HFFc6 (cell line): Measurements from ENCODE around the gene ZBTB49. TPM values are rescaled to one million over a fixed set of nuclear protein-coding genes. Genes with fewer than 3 reads are reported as not detected.
A peak's percentile ranks its signal among the peaks of the same experiment; 100 is the strongest.
"Not testable (repeated sequence)": the region's sequence is repeated elsewhere in the genome, so short reads cannot be mapped to it uniquely, and the experiment has no call there.

Experiments used
- DNase-seq: peaks from one replicate; pipeline ENCODE4 v3.0.0-alpha.2; 2018
- H3K27ac Mint-ChIP-seq: 2 replicates; pipeline ENCODE4 v1.8.0; 2020; ENCODE audit warnings: mild to moderate bottlenecking, mixed read lengths
- H3K27me3 Mint-ChIP-seq: 2 replicates; pipeline ENCODE4 v1.8.0; 2021; ENCODE audit warnings: mild to moderate bottlenecking, moderate library complexity, mixed read lengths; ENCODE audit not compliant: insufficient read depth
- H3K36me3 Mint-ChIP-seq: 2 replicates; pipeline ENCODE4 v1.8.0; 2021; ENCODE audit warnings: low read depth, mixed read lengths
- H3K4me1 Mint-ChIP-seq: 2 replicates; pipeline ENCODE4 v1.8.0; 2020; ENCODE audit warnings: low read depth, mixed read lengths
- H3K4me3 Mint-ChIP-seq: 2 replicates; pipeline ENCODE4 v1.8.0; 2020; ENCODE audit warnings: mild to moderate bottlenecking, moderate library complexity, mixed read lengths
- H3K9me3 Mint-ChIP-seq: 2 replicates; pipeline ENCODE4 v1.8.0; 2020; ENCODE audit warnings: mild to moderate bottlenecking, mixed read lengths
- CTCF ChIP-seq: fragments of 200-600 bp; sonication (generic); IDR thresholded peaks from 2 replicates; pipeline ENCODE4 v1.5.0; 2021; ENCODE audit warnings: antibody characterized with exemption, mild to moderate bottlenecking
- total RNA-seq, 6 experiments: library from RNA; stranded (reverse); fragmentation: NEBNext Ultra II Directional; extraction: Animal tissue kit (Norgen Biotek cat#: 25700); gene quantifications; 2 replicates in 1 of 6; 3 replicates in 5 of 6; pipeline ENCODE4 v1.2.3, GENCODE V29; 2021

ZBTB49 gene
- total RNA-seq, 6 experiments from 2014 or later = 2.5 to 3.2 (median 3.0) TPM

- Mint-ChIP-seq H3K36me3 (peaks cover 10% of the 10 kb centered on the region), H3K4me3 (no peak overlapping the region), H3K4me1 (peaks cover 17% of the 10 kb centered on the region), H3K9me3 (no peaks in the 10 kb centered on the region), H3K27ac (no peak overlapping the region), H3K27me3 (no peaks in the 10 kb centered on the region; the same call in 1 of the 2 replicates)
- DNase-seq = no peak
- TF ChIP-seq CTCF = no peak
Observed at GRCh38 chr4:4249866-4250265, 40.2 kb upstream of the ZBTB49 start.

GRCh38 chr4:4254199-4254598 lies 35.9 kb upstream of the ZBTB49 start:
- no peak for DNase-seq
- Mint-ChIP-seq H3K4me1 (peaks cover 3% of the 10 kb centered on the region), H3K4me3 (no peak overlapping the region)

GRCh38 chr4:4254666-4255065 lies 35.4 kb upstream of the ZBTB49 start:
- H3K4me1 Mint-ChIP-seq = peaks cover 4% of the 10 kb centered on the region
- no peak for DNase-seq
- H3K27me3 Mint-ChIP-seq = peaks cover 10% of the 10 kb centered on the region
- TF ChIP-seq CTCF = no peak
- H3K9me3 Mint-ChIP-seq = no peaks in the 10 kb centered on the region
- no peak overlapping the region for H3K4me3 Mint-ChIP-seq
- no peaks in the 10 kb centered on the region for H3K36me3 Mint-ChIP-seq
- H3K27ac Mint-ChIP-seq = no peak overlapping the region

More at GRCh38 chr4:4254199-4254598, 35.9 kb upstream of the ZBTB49 start:
- Mint-ChIP-seq H3K27ac (no peak overlapping the region), H3K36me3 (no peaks in the 10 kb centered on the region), H3K9me3 (no peaks in the 10 kb centered on the region), H3K27me3 (peaks cover 10% of the 10 kb centered on the region)
- no peak for TF ChIP-seq CTCF

GRCh38 chr4:4256799-4257198 lies 33.3 kb upstream of the ZBTB49 start:
- H3K27ac Mint-ChIP-seq = no peak overlapping the region
- no peak overlapping the region for H3K4me3 Mint-ChIP-seq
- H3K36me3 Mint-ChIP-seq = no peaks in the 10 kb centered on the region
- no peak for TF ChIP-seq CTCF
- DNase-seq = no peak
- no peaks in the 10 kb centered on the region for H3K9me3 Mint-ChIP-seq
- H3K4me1 Mint-ChIP-seq = peaks cover 10% of the 10 kb centered on the region
- H3K27me3 Mint-ChIP-seq = peaks cover 10% of the 10 kb centered on the region

GRCh38 chr4:4257705-4258104 lies 32.3 kb upstream of the ZBTB49 start:
- not testable (repeated sequence) for H3K27ac Mint-ChIP-seq, DNase-seq, H3K4me3 Mint-ChIP-seq, H3K9me3 Mint-ChIP-seq, H3K36me3 Mint-ChIP-seq
- Mint-ChIP-seq H3K27me3 (peaks cover 11% of the 10 kb centered on the region), H3K4me1 (peaks cover 10% of the 10 kb centered on the region)

- no peak for DNase-seq
- H3K36me3 Mint-ChIP-seq = no peaks in the 10 kb centered on the region
- no peak for TF ChIP-seq CTCF
- H3K9me3 Mint-ChIP-seq = no peaks in the 10 kb centered on the region
- H3K4me3 Mint-ChIP-seq = peak overlapping the region; percentile 68
- peaks cover 21% of the 10 kb centered on the region for H3K27me3 Mint-ChIP-seq
- H3K27ac Mint-ChIP-seq = no peak overlapping the region
- H3K4me1 Mint-ChIP-seq = peaks cover 10% of the 10 kb centered on the region
Observed at GRCh38 chr4:4259484-4260100, 30.5 kb upstream of the ZBTB49 start.
